ENCODE measurements around the gene FGD5.
A peak's percentile ranks its signal among the peaks of the same experiment; 100 is the strongest.

FGD5 gene

DNA sequence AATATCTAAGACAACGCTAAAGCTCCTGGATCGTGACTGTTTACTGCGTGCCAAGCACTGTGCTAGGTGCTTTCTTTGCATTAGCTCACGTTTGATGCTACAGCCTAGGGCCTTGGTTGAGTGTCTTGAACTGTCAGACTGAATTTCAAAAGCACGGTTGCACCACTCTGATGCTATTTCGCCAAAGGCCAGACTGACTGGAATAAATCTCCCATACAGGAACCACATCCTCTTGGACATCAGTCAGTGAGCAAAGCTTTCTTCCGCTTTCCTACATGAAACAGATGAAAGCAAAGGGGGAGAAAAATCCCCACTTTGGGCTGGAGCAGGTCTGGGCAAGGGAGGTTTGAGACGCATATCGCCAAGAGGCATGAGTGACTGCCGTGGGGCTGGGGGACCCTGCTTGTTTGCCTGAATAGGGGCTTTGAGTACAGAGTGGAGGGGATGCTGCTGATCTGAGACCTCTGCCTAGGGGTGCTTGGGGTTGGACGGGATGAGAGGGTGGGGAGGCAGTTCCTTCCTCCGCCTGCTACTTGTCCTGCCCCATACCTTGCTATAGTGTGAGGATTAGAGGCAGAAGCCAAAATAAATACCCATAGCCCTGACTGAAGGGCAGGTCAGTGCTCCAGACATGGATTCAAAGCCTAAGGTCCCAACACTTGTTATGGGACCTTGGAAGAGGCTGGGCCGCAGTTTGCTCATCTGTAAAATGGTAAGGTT is 5.3 kb downstream of the FGD5 start:
- peak; percentile 14 for DNase-seq (ENCODE audit: low read depth)
- TF ChIP-seq POLR2A (IDR thresholded peaks at IDR 0.05; ENCODE audit: extremely low read depth, insufficient read length) (no peak), MYC (IDR thresholded peaks at IDR 0.05; ENCODE audit: low read depth, low read length) (no peak)
- H3K4me3 ChIP-seq (ENCODE audit: low read depth, low read length), result no peak overlapping the region

DNA sequence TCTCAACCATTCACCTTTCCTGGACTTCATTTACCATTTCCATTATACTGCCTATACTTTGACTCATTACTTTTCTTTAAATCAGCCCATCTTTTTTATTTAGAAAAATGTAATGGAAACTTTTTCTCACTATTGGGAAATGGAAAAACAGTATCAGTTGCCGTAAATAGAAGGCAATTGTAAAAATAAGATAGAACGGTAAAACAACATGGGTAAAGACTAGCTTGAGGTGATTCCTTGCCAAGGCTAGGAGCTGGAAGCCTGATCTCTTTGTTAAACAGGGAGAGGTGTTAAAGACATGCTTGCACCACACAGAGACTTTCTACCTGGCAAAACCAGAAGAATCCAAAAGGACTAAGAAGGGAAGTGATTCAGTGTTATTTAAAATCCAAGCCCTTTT is 5.9 kb downstream of the FGD5 start:
- no peak for DNase-seq (ENCODE audit: low read depth)
- H3K4me3 ChIP-seq (ENCODE audit: low read depth, low read length), result no peak overlapping the region
- TF ChIP-seq POLR2A (IDR thresholded peaks at IDR 0.05; ENCODE audit: extremely low read depth, insufficient read length), result no peak
- TF ChIP-seq, protein P1, sequence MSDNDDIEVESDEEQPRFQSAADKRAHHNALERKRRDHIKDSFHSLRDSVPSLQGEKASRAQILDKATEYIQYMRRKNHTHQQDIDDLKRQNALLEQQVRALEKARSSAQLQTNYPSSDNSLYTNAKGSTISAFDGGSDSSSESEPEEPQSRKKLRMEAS (IDR thresholded peaks at IDR 0.05; ENCODE audit: low read depth, low read length), result no peak
- TF ChIP-seq, protein P2, sequence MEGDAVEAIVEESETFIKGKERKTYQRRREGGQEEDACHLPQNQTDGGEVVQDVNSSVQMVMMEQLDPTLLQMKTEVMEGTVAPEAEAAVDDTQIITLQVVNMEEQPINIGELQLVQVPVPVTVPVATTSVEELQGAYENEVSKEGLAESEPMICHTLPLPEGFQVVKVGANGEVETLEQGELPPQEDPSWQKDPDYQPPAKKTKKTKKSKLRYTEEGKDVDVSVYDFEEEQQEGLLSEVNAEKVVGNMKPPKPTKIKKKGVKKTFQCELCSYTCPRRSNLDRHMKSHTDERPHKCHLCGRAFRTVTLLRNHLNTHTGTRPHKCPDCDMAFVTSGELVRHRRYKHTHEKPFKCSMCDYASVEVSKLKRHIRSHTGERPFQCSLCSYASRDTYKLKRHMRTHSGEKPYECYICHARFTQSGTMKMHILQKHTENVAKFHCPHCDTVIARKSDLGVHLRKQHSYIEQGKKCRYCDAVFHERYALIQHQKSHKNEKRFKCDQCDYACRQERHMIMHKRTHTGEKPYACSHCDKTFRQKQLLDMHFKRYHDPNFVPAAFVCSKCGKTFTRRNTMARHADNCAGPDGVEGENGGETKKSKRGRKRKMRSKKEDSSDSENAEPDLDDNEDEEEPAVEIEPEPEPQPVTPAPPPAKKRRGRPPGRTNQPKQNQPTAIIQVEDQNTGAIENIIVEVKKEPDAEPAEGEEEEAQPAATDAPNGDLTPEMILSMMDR (IDR thresholded peaks at IDR 0.05; ENCODE audit: low read depth, low read length), result no peak
- TF ChIP-seq MYC (IDR thresholded peaks at IDR 0.05; ENCODE audit: low read depth, low read length), result no peak

DNA sequence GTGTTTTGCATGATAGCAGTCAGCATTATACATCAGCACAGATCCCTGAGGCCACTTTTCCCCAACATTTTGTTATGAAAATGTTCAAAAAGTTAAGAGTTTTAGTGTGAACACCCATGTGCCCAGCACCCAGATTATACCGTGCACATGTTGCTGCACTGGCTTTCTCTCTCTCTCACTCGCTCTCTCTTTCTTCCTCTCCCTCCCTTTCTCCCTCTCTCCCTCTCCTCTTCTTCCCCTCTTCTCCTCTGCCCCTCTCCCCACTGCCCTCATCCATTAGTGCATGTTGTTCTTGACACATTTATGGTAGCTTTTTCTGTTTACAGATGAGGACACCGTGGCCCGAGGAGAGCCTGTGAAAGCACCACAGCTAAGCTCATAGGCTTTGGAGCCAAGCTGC is 7.3 kb downstream of the FGD5 start:
- DNase-seq (ENCODE audit: low read depth), result no peak
- TF ChIP-seq, protein P1 (IDR thresholded peaks at IDR 0.05; ENCODE audit: low read depth, low read length), result no peak
- no peak for TF ChIP-seq POLR2A (IDR thresholded peaks at IDR 0.05; ENCODE audit: extremely low read depth, insufficient read length)
- no peak for TF ChIP-seq MYC (IDR thresholded peaks at IDR 0.05; ENCODE audit: low read depth, low read length)
- TF ChIP-seq, protein P2 (IDR thresholded peaks at IDR 0.05; ENCODE audit: low read depth, low read length), result no peak
- H3K4me3 ChIP-seq (ENCODE audit: low read depth, low read length), result no peak overlapping the region

DNA sequence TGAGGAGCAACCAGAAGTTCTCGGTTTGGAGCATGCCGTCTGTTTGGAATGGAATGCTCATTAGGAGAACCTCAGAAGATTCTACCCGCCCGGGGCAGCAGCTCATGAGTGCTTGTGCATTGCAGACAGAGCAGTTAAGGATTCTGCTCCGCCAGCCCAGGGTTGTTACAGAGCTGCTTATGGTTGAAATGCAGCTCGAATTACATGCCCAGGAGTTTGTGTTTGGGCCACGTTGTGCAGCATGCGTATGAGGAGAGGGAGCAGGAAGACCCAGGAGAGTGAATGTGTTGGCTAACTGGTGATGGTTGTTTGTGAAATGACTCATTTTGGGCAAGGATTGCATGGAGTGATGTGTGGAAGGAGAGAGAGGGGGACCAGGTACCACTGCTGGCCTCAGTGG is 9.0 kb downstream of the FGD5 start:
- no peak overlapping the region for H3K4me3 ChIP-seq (ENCODE audit: low read depth, low read length)
- TF ChIP-seq, protein P2 (IDR thresholded peaks at IDR 0.05; ENCODE audit: low read depth, low read length), result no peak
- TF ChIP-seq, protein P1 (IDR thresholded peaks at IDR 0.05; ENCODE audit: low read depth, low read length), result no peak
- TF ChIP-seq POLR2A (IDR thresholded peaks at IDR 0.05; ENCODE audit: extremely low read depth, insufficient read length), result no peak
- TF ChIP-seq MYC (IDR thresholded peaks at IDR 0.05; ENCODE audit: low read depth, low read length), result no peak
- no peak for DNase-seq (ENCODE audit: low read depth)

DNA sequence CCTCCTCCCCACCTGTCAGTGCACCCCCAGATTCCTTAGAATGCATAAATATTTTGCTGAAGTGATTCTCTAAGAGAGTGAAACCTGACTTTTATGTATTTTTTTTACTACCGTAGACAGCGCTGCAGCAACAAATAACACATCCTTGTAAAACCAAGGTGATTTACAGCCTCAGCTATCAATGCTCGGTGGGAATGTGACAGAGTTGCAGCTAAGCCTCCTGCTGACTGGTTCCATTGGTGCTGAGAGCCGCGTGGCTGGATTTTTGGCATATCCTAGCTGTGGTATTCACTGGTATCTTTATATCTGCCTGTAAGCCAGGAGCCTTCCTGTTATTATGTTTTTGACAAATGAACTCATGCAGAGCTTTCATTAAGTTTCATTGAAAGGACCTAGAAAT is 11.0 kb downstream of the FGD5 start:
- TF ChIP-seq, protein P2 (IDR thresholded peaks at IDR 0.05; ENCODE audit: low read depth, low read length), result no peak
- no peak for TF ChIP-seq MYC (IDR thresholded peaks at IDR 0.05; ENCODE audit: low read depth, low read length)
- TF ChIP-seq, protein P1 (IDR thresholded peaks at IDR 0.05; ENCODE audit: low read depth, low read length), result no peak
- no peak overlapping the region for H3K4me3 ChIP-seq (ENCODE audit: low read depth, low read length)
- DNase-seq (ENCODE audit: low read depth), result no peak

DNA sequence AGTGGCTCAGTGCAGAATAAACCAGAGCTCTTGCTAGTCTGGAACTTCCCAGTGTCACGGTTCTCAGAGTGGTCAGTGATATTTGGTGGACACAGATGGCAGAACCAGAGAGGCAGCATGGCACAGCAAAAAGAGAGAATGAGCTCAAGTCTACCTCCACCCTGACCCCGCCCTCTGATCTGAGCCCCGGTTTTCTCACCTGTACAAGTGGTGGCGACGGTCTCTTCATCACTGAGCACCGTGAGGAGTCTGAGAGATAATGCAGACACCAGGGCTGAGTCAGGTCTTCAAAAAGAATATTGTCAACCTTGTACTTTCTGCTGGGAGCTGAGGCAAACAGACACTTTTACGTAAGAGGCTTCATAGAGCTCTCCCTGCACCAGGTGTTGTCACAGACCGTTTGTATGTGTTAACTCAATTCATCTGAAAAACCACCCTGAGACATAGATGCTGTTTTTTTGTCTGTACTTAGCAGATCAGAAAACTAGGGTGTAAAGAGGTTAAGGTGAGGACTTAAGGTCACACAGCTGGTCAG is 13.2 kb downstream of the FGD5 start:
- TF ChIP-seq POLR2A (IDR thresholded peaks at IDR 0.05; ENCODE audit: extremely low read depth, insufficient read length), result no peak
- TF ChIP-seq, protein P2 (IDR thresholded peaks at IDR 0.05; ENCODE audit: low read depth, low read length), result no peak
- TF ChIP-seq MYC (IDR thresholded peaks at IDR 0.05; ENCODE audit: low read depth, low read length), result no peak
- TF ChIP-seq, protein P1 (IDR thresholded peaks at IDR 0.05; ENCODE audit: low read depth, low read length), result no peak
- no peak for DNase-seq (ENCODE audit: low read depth)
- H3K4me3 ChIP-seq (ENCODE audit: low read depth, low read length), result no peak overlapping the region
